ENCODE data around the gene PTCD2. TPM values are rescaled to one million over a fixed set of nuclear protein-coding genes. Genes with fewer than 3 reads are reported as not detected.

Gene PTCD2
- total RNA-seq, 4 donors from 2014 or later: 1.5 to 9.5 (median 2.9) TPM

DNA sequence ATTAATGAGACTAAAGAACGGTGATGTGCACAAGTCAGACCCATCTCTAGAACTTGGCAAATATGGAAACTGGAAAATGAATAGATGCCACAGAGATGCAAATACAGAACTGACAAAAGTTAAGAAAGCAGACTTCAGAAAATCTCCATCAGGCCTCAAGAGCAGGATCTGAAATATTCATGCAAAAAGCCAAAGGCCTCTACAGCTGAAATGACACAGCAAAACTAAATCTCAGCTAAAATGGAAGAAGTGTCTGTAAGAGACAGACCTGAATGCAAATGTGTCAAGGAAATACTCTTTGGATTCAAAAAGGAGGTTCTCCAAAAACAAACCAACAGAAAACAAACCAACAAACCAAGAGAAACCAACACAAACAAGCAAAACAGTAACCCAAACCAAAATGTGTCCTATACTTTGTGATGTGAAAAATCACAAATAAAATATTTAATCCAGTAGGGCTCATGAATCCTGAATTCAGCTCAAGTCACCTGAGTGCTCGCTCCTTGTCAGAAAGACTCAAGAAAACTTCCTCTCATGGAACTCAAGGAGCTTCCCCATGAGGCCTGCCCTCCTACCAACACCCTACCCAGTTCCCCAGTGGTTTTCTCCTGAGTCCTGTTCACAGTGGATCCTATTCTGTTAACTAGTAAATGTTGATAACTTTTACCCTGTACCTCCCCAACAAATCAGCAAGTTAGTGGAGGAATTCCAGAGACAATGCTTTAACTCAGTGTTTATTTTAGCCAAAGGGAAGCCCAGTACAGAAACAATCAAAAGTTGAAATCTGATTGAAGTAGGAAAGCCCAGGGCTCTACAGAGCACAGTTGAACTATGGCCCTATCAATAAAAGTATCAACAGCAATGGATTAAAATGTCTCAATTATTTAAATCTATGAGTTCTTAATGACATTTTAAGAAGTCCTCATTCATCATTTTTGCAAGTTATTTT lies 14.7 kb upstream of the PTCD2 start:
- intact Hi-C loops (cut with DNase I; ENCODE audit: low total_unique reads): loop anchor here (5.0 kb wide), 1 partner anchor 523 kb away; no protein-coding TSS in a partner anchor
- 84 to 100% methylated on average over 1 to 2 of the region's 2 CpGs for WGBS, 2 donors (ENCODE audit: low coverage in 1 of 2)

DNA sequence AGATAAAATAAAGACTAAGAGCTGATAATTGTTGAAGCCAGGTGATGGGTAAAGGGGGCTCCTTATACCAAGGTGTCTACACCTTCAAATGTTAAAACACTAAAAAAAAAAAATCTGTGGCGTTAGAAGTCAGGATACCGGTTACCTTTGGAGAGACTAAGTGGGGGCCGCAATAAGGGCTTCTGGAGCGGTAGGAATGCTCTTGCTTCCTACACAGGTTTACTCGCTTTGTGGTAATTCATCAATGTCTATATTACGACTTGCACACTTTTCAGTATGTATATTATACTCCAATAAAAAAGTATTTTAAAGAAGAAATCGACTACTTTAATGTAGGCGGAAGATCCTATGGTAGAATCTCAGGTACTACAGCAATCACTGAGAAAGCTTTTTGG lies 12.6 kb upstream of the PTCD2 start:
- H3K27ac ChIP-seq: peak overlapping the region; percentile 96 to 98 (median 98)
- H3K4me3 ChIP-seq: peak overlapping the region; percentile 65 to 93 (median 68)
- peaks cover 0 to 13% (median 0%) of the 10 kb centered on the region in 4 donors for H3K36me3 ChIP-seq
- no peak for DNase-seq
- intact Hi-C loops (cut with DNase I; ENCODE audit: low total_unique reads): loop anchor here (5.0 kb wide), 1 partner anchor 525 kb away; no protein-coding TSS in a partner anchor
- TF ChIP-seq, protein P1, sequence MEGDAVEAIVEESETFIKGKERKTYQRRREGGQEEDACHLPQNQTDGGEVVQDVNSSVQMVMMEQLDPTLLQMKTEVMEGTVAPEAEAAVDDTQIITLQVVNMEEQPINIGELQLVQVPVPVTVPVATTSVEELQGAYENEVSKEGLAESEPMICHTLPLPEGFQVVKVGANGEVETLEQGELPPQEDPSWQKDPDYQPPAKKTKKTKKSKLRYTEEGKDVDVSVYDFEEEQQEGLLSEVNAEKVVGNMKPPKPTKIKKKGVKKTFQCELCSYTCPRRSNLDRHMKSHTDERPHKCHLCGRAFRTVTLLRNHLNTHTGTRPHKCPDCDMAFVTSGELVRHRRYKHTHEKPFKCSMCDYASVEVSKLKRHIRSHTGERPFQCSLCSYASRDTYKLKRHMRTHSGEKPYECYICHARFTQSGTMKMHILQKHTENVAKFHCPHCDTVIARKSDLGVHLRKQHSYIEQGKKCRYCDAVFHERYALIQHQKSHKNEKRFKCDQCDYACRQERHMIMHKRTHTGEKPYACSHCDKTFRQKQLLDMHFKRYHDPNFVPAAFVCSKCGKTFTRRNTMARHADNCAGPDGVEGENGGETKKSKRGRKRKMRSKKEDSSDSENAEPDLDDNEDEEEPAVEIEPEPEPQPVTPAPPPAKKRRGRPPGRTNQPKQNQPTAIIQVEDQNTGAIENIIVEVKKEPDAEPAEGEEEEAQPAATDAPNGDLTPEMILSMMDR (IDR thresholded peaks at IDR 0.05): no peak
- 0 to 3% methylated on average over 8 of the region's 8 CpGs for WGBS, 2 donors (ENCODE audit: low coverage in 1 of 2)
- in situ Hi-C loops (cut with MboI; ENCODE audit: low pct_ligation_motif_present in 1 of 4, low pct_unique_long_range_greater_than_20kb in 1 of 4, low sequenced_read_pairs in 3 of 4): loop anchor here in 3 of 4 donors (10.0 to 25.0 kb wide), 3 partner anchors 163 to 523 kb away; no protein-coding TSS in a partner anchor
- H3K9me3 ChIP-seq: no peaks in the 10 kb centered on the region
- peaks cover 0 to 21% (median 6%) of the 10 kb centered on the region in 4 donors for H3K4me1 ChIP-seq
- H3K27me3 ChIP-seq: no peaks in the 10 kb centered on the region

More for the DNA sequence above, 14.7 kb upstream of the PTCD2 start:
- in situ Hi-C loops (cut with MboI; ENCODE audit: low pct_ligation_motif_present in 1 of 4, low pct_unique_long_range_greater_than_20kb in 1 of 4, low sequenced_read_pairs in 3 of 4): loop anchor here in 3 of 4 donors (10.0 to 25.0 kb wide), 3 partner anchors 161 to 521 kb away; no protein-coding TSS in a partner anchor
- H3K4me3 ChIP-seq: no peak overlapping the region
- no peaks in the 10 kb centered on the region for H3K36me3 ChIP-seq
- TF ChIP-seq EP300 (IDR thresholded peaks at IDR 0.05; ENCODE audit: low read depth) (no peak), POLR2A (IDR thresholded peaks at IDR 0.05) (no peak), POLR2AphosphoS5 (IDR thresholded peaks at IDR 0.05) (no peak)
- TF ChIP-seq, protein P1 (IDR thresholded peaks at IDR 0.05): no peak
- DNase-seq: no peak
- H3K9me3 ChIP-seq: no peaks in the 10 kb centered on the region
- H3K4me1 ChIP-seq: peaks cover 0 to 21% (median 6%) of the 10 kb centered on the region in 4 donors
- peak overlapping the region in 2 of 4 donors; percentile 2 to 16 for H3K27ac ChIP-seq
- no peaks in the 10 kb centered on the region for H3K27me3 ChIP-seq

DNA sequence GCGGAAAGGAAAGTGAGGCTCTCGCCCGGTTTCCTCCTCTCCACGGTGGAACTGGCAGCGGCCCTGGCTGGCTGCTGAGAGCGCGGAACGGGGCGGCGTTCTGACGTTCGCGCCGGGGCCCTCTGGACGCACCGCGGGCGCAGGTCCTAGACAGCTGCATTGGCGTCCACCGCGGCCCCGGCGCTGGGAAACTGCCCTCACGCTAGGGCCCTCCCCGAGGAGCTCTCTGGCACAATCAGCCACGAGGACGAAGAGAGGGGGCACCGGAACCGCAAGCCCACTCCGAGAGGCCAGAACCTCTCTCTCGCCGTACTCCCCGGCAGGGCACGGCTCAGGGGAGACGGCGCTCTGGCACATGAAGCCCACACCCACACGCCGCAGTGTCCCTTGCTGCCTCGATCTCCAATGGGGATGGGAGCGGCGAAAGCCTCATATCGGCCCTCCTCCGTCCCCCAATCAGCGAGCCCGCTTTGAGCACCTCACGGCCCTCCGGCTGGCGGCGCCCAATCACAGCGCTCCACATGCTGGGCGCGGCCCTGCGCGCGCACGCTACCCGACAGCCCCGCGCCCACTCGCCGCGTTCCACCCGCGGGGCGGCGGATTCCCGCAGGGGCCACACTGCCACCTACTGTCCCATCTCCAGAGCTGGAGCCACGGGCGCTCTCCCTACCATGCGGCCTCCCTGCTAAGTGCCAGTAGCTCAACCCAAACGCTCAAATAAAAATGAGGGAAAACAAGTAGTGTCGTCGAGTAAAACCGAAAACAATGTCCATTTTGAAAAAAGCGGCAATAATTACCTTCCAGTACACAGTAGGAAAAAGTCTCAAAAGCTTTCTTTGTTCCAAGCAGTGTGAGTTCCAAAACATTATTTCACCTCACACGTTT lies 12.0 kb upstream of the PTCD2 start:
- H3K36me3 ChIP-seq: peaks cover 0 to 13% (median 2%) of the 10 kb centered on the region in 4 donors
- H3K9me3 ChIP-seq: no peaks in the 10 kb centered on the region
- peak; percentile 98 for DNase-seq
- WGBS, 2 donors (ENCODE audit: low coverage in 1 of 2): 1 to 15% methylated on average over 4 to 66 of the region's 76 CpGs
- peaks cover 0 to 21% (median 6%) of the 10 kb centered on the region in 4 donors for H3K4me1 ChIP-seq
- peak overlapping the region; percentile 65 to 93 (median 68) for H3K4me3 ChIP-seq
- peak overlapping the region; percentile 96 to 98 (median 98) for H3K27ac ChIP-seq
- TF ChIP-seq, protein P1 (IDR thresholded peaks at IDR 0.05): peak; percentile 74 to 94 (median 83)
- TF ChIP-seq POLR2AphosphoS5 (IDR thresholded peaks at IDR 0.05) (peak; percentile 97 to 98 (median 98)), POLR2A (IDR thresholded peaks at IDR 0.05) (peak; percentile 96), EP300 (IDR thresholded peaks at IDR 0.05; ENCODE audit: low read depth) (no peak)
- intact Hi-C loops (cut with DNase I; ENCODE audit: low total_unique reads) (loop anchor here (5.0 kb wide), 1 partner anchor 526 kb away; no protein-coding TSS in a partner anchor), in situ Hi-C loops (cut with MboI; ENCODE audit: low pct_ligation_motif_present in 1 of 4, low pct_unique_long_range_greater_than_20kb in 1 of 4, low sequenced_read_pairs in 3 of 4) (loop anchor here in 3 of 4 donors (10.0 to 25.0 kb wide), 3 partner anchors 163 to 523 kb away; no protein-coding TSS in a partner anchor)
- H3K27me3 ChIP-seq: no peaks in the 10 kb centered on the region
